HUES48 (cell line): ENCODE results near the gene AGAP1.

Source experiments
- H3K27ac ChIP-seq: one replicate; pipeline ENCODE4 v1.7.0; 2013; ENCODE audit warnings: low read depth, low read length, inconsistent platforms
- H3K27me3 ChIP-seq: 2 replicates; pipeline ENCODE4 v1.6.1; 2013; ENCODE audit warnings: mild to moderate bottlenecking, low read length; ENCODE audit not compliant: control insufficient read depth, insufficient read depth
- H3K36me3 ChIP-seq: 2 replicates; pipeline ENCODE4 v1.6.1; 2013; ENCODE audit warnings: low read length; ENCODE audit not compliant: control insufficient read depth, insufficient read depth
- H3K4me1 ChIP-seq: 2 replicates; pipeline ENCODE4 v1.6.1; 2013; ENCODE audit warnings: mild to moderate bottlenecking, low read length; ENCODE audit not compliant: control insufficient read depth, insufficient read depth
- H3K4me3 ChIP-seq: 2 replicates; pipeline ENCODE4 v1.5.1; 2013; ENCODE audit warnings: mild to moderate bottlenecking, low read depth, low read length
- H3K9ac ChIP-seq: 2 replicates; pipeline ENCODE4 v1.6.1; 2013; ENCODE audit warnings: mild to moderate bottlenecking, low read depth, low read length, moderate library complexity
- H3K9me3 ChIP-seq: 2 replicates; pipeline ENCODE4 v1.6.1; 2013; ENCODE audit warnings: low read length; ENCODE audit not compliant: control insufficient read depth, insufficient read depth

The AGAP1 gene

GRCh38 chr2:235842941-235843340, 349.1 kb downstream of the AGAP1 start:
- Histone ChIP-seq H3K27ac (no peak overlapping the region), H3K9me3 (no peaks in the 10 kb centered on the region), H3K4me1 (no peaks in the 10 kb centered on the region)

GRCh38 chr2:235843591-235844395, 349.9 kb downstream of the AGAP1 start:
- Histone ChIP-seq H3K27ac (no peak overlapping the region), H3K36me3 (no peaks in the 10 kb centered on the region), H3K4me1 (no peaks in the 10 kb centered on the region), H3K9ac (no peak overlapping the region), H3K27me3 (no peaks in the 10 kb centered on the region), H3K9me3 (no peaks in the 10 kb centered on the region), H3K4me3 (no peak overlapping the region)

More at GRCh38 chr2:235842941-235843340, 349.1 kb downstream of the AGAP1 start:
- Histone ChIP-seq H3K9ac (no peak overlapping the region), H3K36me3 (no peaks in the 10 kb centered on the region), H3K4me3 (no peak overlapping the region), H3K27me3 (no peaks in the 10 kb centered on the region)

- Histone ChIP-seq H3K9me3 (no peaks in the 10 kb centered on the region), H3K9ac (no peak overlapping the region), H3K36me3 (no peaks in the 10 kb centered on the region), H3K4me1 (no peaks in the 10 kb centered on the region), H3K4me3 (no peak overlapping the region), H3K27ac (no peak overlapping the region), H3K27me3 (no peaks in the 10 kb centered on the region)
These were observed 350.7 kb downstream of the AGAP1 start for GRCh38 chr2:235844561-235844960.

- Histone ChIP-seq H3K36me3 (no peaks in the 10 kb centered on the region), H3K4me1 (no peaks in the 10 kb centered on the region), H3K4me3 (no peak overlapping the region), H3K27ac (no peak overlapping the region), H3K9ac (no peak overlapping the region), H3K9me3 (no peaks in the 10 kb centered on the region), H3K27me3 (no peaks in the 10 kb centered on the region)
These were observed 351.4 kb downstream of the AGAP1 start for GRCh38 chr2:235845245-235845644.

- H3K9me3 ChIP-seq = no peaks in the 10 kb centered on the region
- no peak overlapping the region for H3K9ac ChIP-seq
- H3K36me3 ChIP-seq = no peaks in the 10 kb centered on the region
- H3K27ac ChIP-seq = no peak overlapping the region
- no peaks in the 10 kb centered on the region for H3K27me3 ChIP-seq
- peaks cover 15% of the 10 kb centered on the region for H3K4me1 ChIP-seq
- H3K4me3 ChIP-seq = no peak overlapping the region
These were observed 353.7 kb downstream of the AGAP1 start for GRCh38 chr2:235847576-235847975.

- Histone ChIP-seq H3K4me1 (peaks cover 20% of the 10 kb centered on the region), H3K9me3 (no peaks in the 10 kb centered on the region), H3K27me3 (no peaks in the 10 kb centered on the region), H3K27ac (no peak overlapping the region), H3K9ac (no peak overlapping the region), H3K36me3 (no peaks in the 10 kb centered on the region), H3K4me3 (no peak overlapping the region)
These were observed 354.2 kb downstream of the AGAP1 start for GRCh38 chr2:235848055-235848454.

- Histone ChIP-seq H3K27me3 (no peaks in the 10 kb centered on the region), H3K36me3 (no peaks in the 10 kb centered on the region), H3K9me3 (no peaks in the 10 kb centered on the region), H3K27ac (no peak overlapping the region), H3K9ac (no peak overlapping the region), H3K4me1 (peaks cover 20% of the 10 kb centered on the region), H3K4me3 (no peak overlapping the region)
These were observed 355.1 kb downstream of the AGAP1 start for GRCh38 chr2:235848946-235849345.

- Histone ChIP-seq H3K4me1 (peaks cover 20% of the 10 kb centered on the region), H3K9ac (no peak overlapping the region), H3K36me3 (no peaks in the 10 kb centered on the region), H3K9me3 (no peaks in the 10 kb centered on the region), H3K27me3 (no peaks in the 10 kb centered on the region), H3K27ac (no peak overlapping the region), H3K4me3 (no peak overlapping the region)
These were observed 355.6 kb downstream of the AGAP1 start for GRCh38 chr2:235849489-235849888.

- Histone ChIP-seq H3K4me1 (peaks cover 20% of the 10 kb centered on the region), H3K27ac (no peak overlapping the region), H3K36me3 (no peaks in the 10 kb centered on the region), H3K27me3 (no peaks in the 10 kb centered on the region), H3K9me3 (no peaks in the 10 kb centered on the region), H3K9ac (no peak overlapping the region), H3K4me3 (no peak overlapping the region)
These were observed 356.4 kb downstream of the AGAP1 start for GRCh38 chr2:235850289-235850688.

GRCh38 chr2:235850771-235851551, 357.1 kb downstream of the AGAP1 start:
- no peaks in the 10 kb centered on the region for H3K36me3 ChIP-seq
- no peak overlapping the region for H3K27ac ChIP-seq
- H3K27me3 ChIP-seq = no peaks in the 10 kb centered on the region

GRCh38 chr2:235851828-235852525, 358.1 kb downstream of the AGAP1 start:
- no peaks in the 10 kb centered on the region for H3K36me3 ChIP-seq
- peaks cover 20% of the 10 kb centered on the region for H3K4me1 ChIP-seq
- no peaks in the 10 kb centered on the region for H3K9me3 ChIP-seq
- H3K4me3 ChIP-seq = no peak overlapping the region
- H3K27me3 ChIP-seq = no peaks in the 10 kb centered on the region
- no peak overlapping the region for H3K27ac ChIP-seq
- H3K9ac ChIP-seq = no peak overlapping the region

More at GRCh38 chr2:235850771-235851551, 357.1 kb downstream of the AGAP1 start:
- Histone ChIP-seq H3K4me3 (no peak overlapping the region), H3K9me3 (no peaks in the 10 kb centered on the region), H3K9ac (no peak overlapping the region), H3K4me1 (peaks cover 20% of the 10 kb centered on the region)
